Measurements from ENCODE around the gene SLC39A2.

DNA sequence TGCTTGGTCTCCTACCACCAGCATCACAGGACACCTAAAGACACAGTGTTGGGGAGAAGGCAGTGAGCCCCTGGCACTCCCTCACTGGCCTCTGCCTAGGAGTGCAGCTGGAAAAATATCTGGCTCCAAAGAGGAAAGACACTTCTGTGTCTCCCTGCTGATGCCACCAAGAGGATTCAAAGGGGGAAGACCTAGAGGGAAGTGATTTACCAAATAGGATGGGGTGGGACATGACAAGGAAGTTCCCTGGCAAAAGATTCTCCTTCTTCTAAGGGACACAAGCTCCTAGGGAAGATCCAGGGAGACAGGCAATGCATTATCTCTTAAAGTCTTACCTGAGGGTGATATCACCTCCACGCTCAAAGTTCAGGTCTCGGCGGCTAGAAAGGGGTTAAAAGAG is 19.7 kb downstream of the SLC39A2 start:
- TF ChIP-seq POLR2AphosphoS5 (IDR thresholded peaks at IDR 0.05; ENCODE audit: low read depth, low read length) (no peak), SIN3A (IDR thresholded peaks at IDR 0.05; ENCODE audit: borderline replicate concordance, insufficient read depth, low read length) (no peak), FOXP2 (optimal IDR thresholded peaks at IDR 0.05; ENCODE audit: borderline replicate concordance, extremely low read depth, extremely low read length, insufficient read depth) (no peak)
- TF ChIP-seq, protein P1, sequence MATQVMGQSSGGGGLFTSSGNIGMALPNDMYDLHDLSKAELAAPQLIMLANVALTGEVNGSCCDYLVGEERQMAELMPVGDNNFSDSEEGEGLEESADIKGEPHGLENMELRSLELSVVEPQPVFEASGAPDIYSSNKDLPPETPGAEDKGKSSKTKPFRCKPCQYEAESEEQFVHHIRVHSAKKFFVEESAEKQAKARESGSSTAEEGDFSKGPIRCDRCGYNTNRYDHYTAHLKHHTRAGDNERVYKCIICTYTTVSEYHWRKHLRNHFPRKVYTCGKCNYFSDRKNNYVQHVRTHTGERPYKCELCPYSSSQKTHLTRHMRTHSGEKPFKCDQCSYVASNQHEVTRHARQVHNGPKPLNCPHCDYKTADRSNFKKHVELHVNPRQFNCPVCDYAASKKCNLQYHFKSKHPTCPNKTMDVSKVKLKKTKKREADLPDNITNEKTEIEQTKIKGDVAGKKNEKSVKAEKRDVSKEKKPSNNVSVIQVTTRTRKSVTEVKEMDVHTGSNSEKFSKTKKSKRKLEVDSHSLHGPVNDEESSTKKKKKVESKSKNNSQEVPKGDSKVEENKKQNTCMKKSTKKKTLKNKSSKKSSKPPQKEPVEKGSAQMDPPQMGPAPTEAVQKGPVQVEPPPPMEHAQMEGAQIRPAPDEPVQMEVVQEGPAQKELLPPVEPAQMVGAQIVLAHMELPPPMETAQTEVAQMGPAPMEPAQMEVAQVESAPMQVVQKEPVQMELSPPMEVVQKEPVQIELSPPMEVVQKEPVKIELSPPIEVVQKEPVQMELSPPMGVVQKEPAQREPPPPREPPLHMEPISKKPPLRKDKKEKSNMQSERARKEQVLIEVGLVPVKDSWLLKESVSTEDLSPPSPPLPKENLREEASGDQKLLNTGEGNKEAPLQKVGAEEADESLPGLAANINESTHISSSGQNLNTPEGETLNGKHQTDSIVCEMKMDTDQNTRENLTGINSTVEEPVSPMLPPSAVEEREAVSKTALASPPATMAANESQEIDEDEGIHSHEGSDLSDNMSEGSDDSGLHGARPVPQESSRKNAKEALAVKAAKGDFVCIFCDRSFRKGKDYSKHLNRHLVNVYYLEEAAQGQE (IDR thresholded peaks at IDR 0.05; ENCODE audit: insufficient read depth in 1 of 2, low read depth in 2 of 2, low read length in 2 of 2) = no peak
